ENCODE data around the gene EML6.

EML6 gene

GRCh38 chr2:54723131-54723995 is at the start of gene EML6:
EML6 (plus strand) TSS chr2:54723662; CDS start chr2:54725062, 1,400 bp downstream.
- Histone ChIP-seq H3K36me3 (ENCODE audit: control insufficient read depth in 2 of 2, insufficient read depth in 2 of 2, low read length in 2 of 2) (no peaks in the 10 kb centered on the region), H3K4me3 (ENCODE audit: low read length in 2 of 2) (peak within 1 kb of the TSS; percentile 85 to 91), H3K4me1 (ENCODE audit: control insufficient read depth, insufficient read depth, low read length) (peaks cover 5% of the 10 kb centered on the region), H3K27me3 (ENCODE audit: control insufficient read depth in 1 of 2, insufficient read depth in 2 of 2, low read length in 2 of 2) (peaks cover 4 to 10% of the 10 kb centered on the region in 2 donors), H3K9me3 (ENCODE audit: control insufficient read depth in 2 of 2, low read length in 2 of 2) (no peaks in the 10 kb centered on the region), H3K9ac (ENCODE audit: low read length in 2 of 2) (peak within 1 kb of the TSS; percentile 65 to 72), H3K27ac (ENCODE audit: low read length) (peak within 1 kb of the TSS; percentile 20)

- Histone ChIP-seq H3K27ac (ENCODE audit: low read length) (no peak overlapping the region), H3K9ac (ENCODE audit: low read length in 2 of 2) (no peak overlapping the region), H3K4me3 (ENCODE audit: low read length in 2 of 2) (no peak overlapping the region), H3K9me3 (ENCODE audit: control insufficient read depth in 2 of 2, low read length in 2 of 2) (no peaks in the 10 kb centered on the region), H3K36me3 (ENCODE audit: control insufficient read depth in 2 of 2, insufficient read depth in 2 of 2, low read length in 2 of 2) (peaks cover 0 to 3% of the 10 kb centered on the region in 2 donors), H3K27me3 (ENCODE audit: control insufficient read depth in 1 of 2, insufficient read depth in 2 of 2, low read length in 2 of 2) (no peaks in the 10 kb centered on the region), H3K4me1 (ENCODE audit: control insufficient read depth, insufficient read depth, low read length) (peaks cover 14% of the 10 kb centered on the region)
Measured at GRCh38 chr2:54675281-54675680, 48.2 kb upstream of the EML6 start.

- H3K36me3 ChIP-seq (ENCODE audit: control insufficient read depth in 2 of 2, insufficient read depth in 2 of 2, low read length in 2 of 2): no peaks in the 10 kb centered on the region
- H3K4me1 ChIP-seq (ENCODE audit: control insufficient read depth, insufficient read depth, low read length): peaks cover 14% of the 10 kb centered on the region
- H3K9ac ChIP-seq (ENCODE audit: low read length in 2 of 2): no peak overlapping the region
- no peak overlapping the region for H3K4me3 ChIP-seq (ENCODE audit: low read length in 2 of 2)
- H3K27me3 ChIP-seq (ENCODE audit: control insufficient read depth in 1 of 2, insufficient read depth in 2 of 2, low read length in 2 of 2): no peaks in the 10 kb centered on the region
- no peak overlapping the region for H3K27ac ChIP-seq (ENCODE audit: low read length)
- no peaks in the 10 kb centered on the region for H3K9me3 ChIP-seq (ENCODE audit: control insufficient read depth in 2 of 2, low read length in 2 of 2)
Measured at GRCh38 chr2:54675738-54676137, 47.7 kb upstream of the EML6 start.

- Histone ChIP-seq H3K9ac (ENCODE audit: low read length in 2 of 2) (no peak overlapping the region), H3K4me3 (ENCODE audit: low read length in 2 of 2) (no peak overlapping the region), H3K36me3 (ENCODE audit: control insufficient read depth in 2 of 2, insufficient read depth in 2 of 2, low read length in 2 of 2) (no peaks in the 10 kb centered on the region), H3K27ac (ENCODE audit: low read length) (no peak overlapping the region), H3K4me1 (ENCODE audit: control insufficient read depth, insufficient read depth, low read length) (peaks cover 14% of the 10 kb centered on the region), H3K27me3 (ENCODE audit: control insufficient read depth in 1 of 2, insufficient read depth in 2 of 2, low read length in 2 of 2) (no peaks in the 10 kb centered on the region), H3K9me3 (ENCODE audit: control insufficient read depth in 2 of 2, low read length in 2 of 2) (no peaks in the 10 kb centered on the region)
Measured at GRCh38 chr2:54676656-54677055, 46.8 kb upstream of the EML6 start.

GRCh38 chr2:54677476-54678265 is 45.8 kb upstream of the EML6 start:
- Histone ChIP-seq H3K9ac (ENCODE audit: low read length in 2 of 2) (no peak overlapping the region), H3K4me3 (ENCODE audit: low read length in 2 of 2) (no peak overlapping the region), H3K36me3 (ENCODE audit: control insufficient read depth in 2 of 2, insufficient read depth in 2 of 2, low read length in 2 of 2) (no peaks in the 10 kb centered on the region), H3K4me1 (ENCODE audit: control insufficient read depth, insufficient read depth, low read length) (peaks cover 14% of the 10 kb centered on the region), H3K27ac (ENCODE audit: low read length) (no peak overlapping the region), H3K9me3 (ENCODE audit: control insufficient read depth in 2 of 2, low read length in 2 of 2) (no peaks in the 10 kb centered on the region), H3K27me3 (ENCODE audit: control insufficient read depth in 1 of 2, insufficient read depth in 2 of 2, low read length in 2 of 2) (no peaks in the 10 kb centered on the region)

- no peak overlapping the region for H3K9ac ChIP-seq (ENCODE audit: low read length in 2 of 2)
- no peak overlapping the region for H3K27ac ChIP-seq (ENCODE audit: low read length)
- H3K9me3 ChIP-seq (ENCODE audit: control insufficient read depth in 2 of 2, low read length in 2 of 2): no peaks in the 10 kb centered on the region
- no peaks in the 10 kb centered on the region for H3K36me3 ChIP-seq (ENCODE audit: control insufficient read depth in 2 of 2, insufficient read depth in 2 of 2, low read length in 2 of 2)
- H3K27me3 ChIP-seq (ENCODE audit: control insufficient read depth in 1 of 2, insufficient read depth in 2 of 2, low read length in 2 of 2): no peaks in the 10 kb centered on the region
- peaks cover 9% of the 10 kb centered on the region for H3K4me1 ChIP-seq (ENCODE audit: control insufficient read depth, insufficient read depth, low read length)
- H3K4me3 ChIP-seq (ENCODE audit: low read length in 2 of 2): no peak overlapping the region
Measured at GRCh38 chr2:54678719-54679118, 44.7 kb upstream of the EML6 start.

GRCh38 chr2:54680397-54681041 is 42.9 kb upstream of the EML6 start:
- H3K9ac ChIP-seq (ENCODE audit: low read length in 2 of 2): no peak overlapping the region
- H3K9me3 ChIP-seq (ENCODE audit: control insufficient read depth in 2 of 2, low read length in 2 of 2): no peaks in the 10 kb centered on the region
- no peak overlapping the region for H3K4me3 ChIP-seq (ENCODE audit: low read length in 2 of 2)
- peaks cover 5% of the 10 kb centered on the region for H3K4me1 ChIP-seq (ENCODE audit: control insufficient read depth, insufficient read depth, low read length)
- H3K36me3 ChIP-seq (ENCODE audit: control insufficient read depth in 2 of 2, insufficient read depth in 2 of 2, low read length in 2 of 2): no peaks in the 10 kb centered on the region
- H3K27me3 ChIP-seq (ENCODE audit: control insufficient read depth in 1 of 2, insufficient read depth in 2 of 2, low read length in 2 of 2): no peaks in the 10 kb centered on the region
- H3K27ac ChIP-seq (ENCODE audit: low read length): no peak overlapping the region

- no peak overlapping the region for H3K27ac ChIP-seq (ENCODE audit: low read length)
Measured at GRCh38 chr2:54681416-54681815, 42.0 kb upstream of the EML6 start.

GRCh38 chr2:54683596-54683995 is 39.9 kb upstream of the EML6 start:
- Histone ChIP-seq H3K27ac (ENCODE audit: low read length) (no peak overlapping the region), H3K9me3 (ENCODE audit: control insufficient read depth in 2 of 2, low read length in 2 of 2) (no peaks in the 10 kb centered on the region), H3K9ac (ENCODE audit: low read length in 2 of 2) (no peak overlapping the region), H3K4me3 (ENCODE audit: low read length in 2 of 2) (no peak overlapping the region), H3K36me3 (ENCODE audit: control insufficient read depth in 2 of 2, insufficient read depth in 2 of 2, low read length in 2 of 2) (no peaks in the 10 kb centered on the region), H3K27me3 (ENCODE audit: control insufficient read depth in 1 of 2, insufficient read depth in 2 of 2, low read length in 2 of 2) (no peaks in the 10 kb centered on the region), H3K4me1 (ENCODE audit: control insufficient read depth, insufficient read depth, low read length) (peaks cover 3% of the 10 kb centered on the region)

More at GRCh38 chr2:54681416-54681815, 42.0 kb upstream of the EML6 start:
- Histone ChIP-seq H3K36me3 (ENCODE audit: control insufficient read depth in 2 of 2, insufficient read depth in 2 of 2, low read length in 2 of 2) (no peaks in the 10 kb centered on the region), H3K9me3 (ENCODE audit: control insufficient read depth in 2 of 2, low read length in 2 of 2) (no peaks in the 10 kb centered on the region), H3K9ac (ENCODE audit: low read length in 2 of 2) (no peak overlapping the region), H3K4me3 (ENCODE audit: low read length in 2 of 2) (no peak overlapping the region), H3K4me1 (ENCODE audit: control insufficient read depth, insufficient read depth, low read length) (peaks cover 3% of the 10 kb centered on the region), H3K27me3 (ENCODE audit: control insufficient read depth in 1 of 2, insufficient read depth in 2 of 2, low read length in 2 of 2) (no peaks in the 10 kb centered on the region)

GRCh38 chr2:54685263-54685775 is 38.1 kb upstream of the EML6 start:
- Histone ChIP-seq H3K9ac (ENCODE audit: low read length in 2 of 2) (no peak overlapping the region), H3K27me3 (ENCODE audit: control insufficient read depth in 1 of 2, insufficient read depth in 2 of 2, low read length in 2 of 2) (no peaks in the 10 kb centered on the region), H3K9me3 (ENCODE audit: control insufficient read depth in 2 of 2, low read length in 2 of 2) (no peaks in the 10 kb centered on the region), H3K27ac (ENCODE audit: low read length) (no peak overlapping the region), H3K4me3 (ENCODE audit: low read length in 2 of 2) (no peak overlapping the region), H3K4me1 (ENCODE audit: control insufficient read depth, insufficient read depth, low read length) (peaks cover 3% of the 10 kb centered on the region), H3K36me3 (ENCODE audit: control insufficient read depth in 2 of 2, insufficient read depth in 2 of 2, low read length in 2 of 2) (no peaks in the 10 kb centered on the region)
